Kidney epithelial cell (primary cell): ENCODE measurements around the gene ABI3BP. TPM values are rescaled to one million over a fixed set of nuclear protein-coding genes. Genes with fewer than 3 reads are reported as not detected.

Experiments used
- DNase-seq: peaks from one replicate; pipeline ENCODE4 v3.0.0-alpha.2; 2010; ENCODE audit warnings: low read depth
- H3K27me3 ChIP-seq: 2 replicates; pipeline ENCODE4 v1.6.0; 2011; ENCODE audit warnings: low read length; ENCODE audit not compliant: control insufficient read depth, insufficient read depth
- H3K36me3 ChIP-seq: 2 replicates; pipeline ENCODE4 v1.5.1; 2011; ENCODE audit warnings: low read length; ENCODE audit not compliant: control insufficient read depth, insufficient read depth
- H3K4me3 ChIP-seq: 2 replicates; pipeline ENCODE4 v1.5.1; 2011; ENCODE audit warnings: low read depth, mild to moderate bottlenecking, control low read depth, low read length
- total RNA-seq: library from RNA; depleted of rRNA; stranded (reverse); fragments of >200 nt; gene quantifications from 2 replicates; pipeline ENCODE4 v1.2.3, GENCODE V29; 2015
- TF ChIP-seq, protein P1 (sequence below): IDR thresholded peaks from 2 replicates; pipeline ENCODE4 v1.5.1; 2011; ENCODE audit warnings: mild to moderate bottlenecking, moderate library complexity, low read length, control low read depth, inconsistent platforms; ENCODE audit not compliant: insufficient read depth, poor library complexity, severe bottlenecking

The ABI3BP gene
- total RNA-seq, 1 donor from 2014 or later, result 0.84 TPM

DNA sequence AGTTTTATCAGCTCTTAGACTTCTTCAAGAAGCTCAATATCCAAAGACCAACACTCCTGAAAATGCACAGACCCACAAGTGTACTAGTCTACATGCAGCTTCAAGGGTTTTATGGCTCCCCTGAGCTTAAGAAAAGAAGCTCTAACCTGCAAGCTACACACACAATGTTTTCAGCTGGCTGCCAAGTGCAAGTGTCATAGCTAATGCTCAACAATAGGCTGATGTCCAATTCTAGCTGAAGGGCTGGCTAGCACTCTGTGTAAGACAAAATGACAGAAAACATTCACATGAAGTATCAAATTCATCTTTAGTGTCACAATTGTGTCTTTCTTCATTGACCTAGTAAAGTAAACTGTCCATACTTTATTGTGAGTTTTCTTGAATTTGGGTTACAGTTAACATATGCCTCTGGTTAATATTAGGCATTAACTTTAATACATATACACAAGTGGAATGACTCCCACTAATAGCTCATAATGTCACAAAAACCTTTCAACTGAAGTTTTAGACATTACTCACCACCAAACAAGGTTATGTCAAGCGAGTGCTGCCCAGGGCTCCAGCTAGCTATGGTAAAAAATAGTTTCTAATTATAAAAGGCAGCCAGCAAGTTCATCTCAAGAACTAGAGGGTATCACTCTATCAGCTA lies 15.1 kb downstream of the ABI3BP start:
- TF ChIP-seq, protein P1, sequence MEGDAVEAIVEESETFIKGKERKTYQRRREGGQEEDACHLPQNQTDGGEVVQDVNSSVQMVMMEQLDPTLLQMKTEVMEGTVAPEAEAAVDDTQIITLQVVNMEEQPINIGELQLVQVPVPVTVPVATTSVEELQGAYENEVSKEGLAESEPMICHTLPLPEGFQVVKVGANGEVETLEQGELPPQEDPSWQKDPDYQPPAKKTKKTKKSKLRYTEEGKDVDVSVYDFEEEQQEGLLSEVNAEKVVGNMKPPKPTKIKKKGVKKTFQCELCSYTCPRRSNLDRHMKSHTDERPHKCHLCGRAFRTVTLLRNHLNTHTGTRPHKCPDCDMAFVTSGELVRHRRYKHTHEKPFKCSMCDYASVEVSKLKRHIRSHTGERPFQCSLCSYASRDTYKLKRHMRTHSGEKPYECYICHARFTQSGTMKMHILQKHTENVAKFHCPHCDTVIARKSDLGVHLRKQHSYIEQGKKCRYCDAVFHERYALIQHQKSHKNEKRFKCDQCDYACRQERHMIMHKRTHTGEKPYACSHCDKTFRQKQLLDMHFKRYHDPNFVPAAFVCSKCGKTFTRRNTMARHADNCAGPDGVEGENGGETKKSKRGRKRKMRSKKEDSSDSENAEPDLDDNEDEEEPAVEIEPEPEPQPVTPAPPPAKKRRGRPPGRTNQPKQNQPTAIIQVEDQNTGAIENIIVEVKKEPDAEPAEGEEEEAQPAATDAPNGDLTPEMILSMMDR, result no peak
- H3K27me3 ChIP-seq, result no peaks in the 10 kb centered on the region
- no peak overlapping the region for H3K4me3 ChIP-seq
- DNase-seq, result no peak
- H3K36me3 ChIP-seq, result no peaks in the 10 kb centered on the region

DNA sequence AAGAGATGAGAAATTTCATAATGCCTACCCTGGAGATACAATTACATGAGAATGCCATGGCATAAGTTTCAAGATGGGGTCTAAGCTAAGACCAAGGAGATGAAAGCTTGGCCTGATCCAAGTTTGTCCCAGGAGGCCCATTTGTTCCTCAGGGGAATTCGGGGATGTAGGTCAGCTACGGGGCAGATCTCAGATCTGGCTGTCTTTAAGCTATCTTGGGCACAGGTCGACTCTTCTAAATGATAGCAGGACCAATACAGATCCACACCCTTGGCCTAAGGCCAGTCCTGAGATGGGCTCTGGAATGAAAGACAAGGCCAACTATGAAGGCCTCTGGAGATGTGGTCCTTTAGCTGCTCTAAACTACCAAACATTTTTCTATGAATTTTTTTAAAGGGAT lies 16.6 kb downstream of the ABI3BP start:
- DNase-seq, result no peak
- Histone ChIP-seq H3K4me3 (no peak overlapping the region), H3K36me3 (no peaks in the 10 kb centered on the region), H3K27me3 (no peaks in the 10 kb centered on the region)
- TF ChIP-seq, protein P1, result no peak

DNA sequence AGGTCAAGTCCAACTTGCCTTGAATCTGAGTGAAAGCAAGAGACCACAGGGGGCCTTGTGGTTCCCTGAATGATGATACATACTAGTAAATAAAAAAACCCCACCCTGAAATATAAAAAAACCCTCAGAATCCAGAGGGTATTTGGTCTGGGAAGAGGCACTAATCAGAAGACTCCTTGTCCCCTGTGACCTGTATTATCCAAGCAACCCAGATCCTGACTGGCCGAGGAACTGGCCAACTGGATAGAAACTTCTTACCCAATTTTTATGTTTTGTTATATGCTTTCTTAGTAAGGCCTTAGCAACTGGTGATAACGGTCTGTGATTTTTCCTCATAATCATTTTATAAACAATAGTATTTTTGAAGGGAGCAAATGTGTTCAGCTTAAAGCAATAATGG lies 17.5 kb downstream of the ABI3BP start:
- TF ChIP-seq, protein P1, result no peak
- no peak overlapping the region for H3K4me3 ChIP-seq
- no peak for DNase-seq

DNA sequence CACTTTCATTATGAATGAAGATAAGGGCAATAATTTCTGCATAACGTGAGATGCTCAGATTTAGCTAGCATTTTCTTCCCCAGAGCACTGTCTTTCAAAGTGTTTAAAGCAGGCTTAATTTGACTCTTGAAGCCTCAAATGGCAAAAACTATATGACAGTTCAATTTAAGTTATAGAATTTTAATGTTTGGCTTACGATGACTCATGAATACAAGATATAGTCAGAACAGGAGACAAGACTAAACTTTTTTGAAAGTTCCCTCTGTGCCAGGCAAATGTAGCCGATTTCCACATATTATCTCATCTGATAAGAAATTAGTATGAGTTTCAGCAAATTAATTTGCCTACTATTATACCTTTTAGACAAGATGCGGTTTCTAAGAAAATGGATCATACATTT lies 19.6 kb downstream of the ABI3BP start:
- H3K27me3 ChIP-seq, result no peaks in the 10 kb centered on the region
- no peak overlapping the region for H3K4me3 ChIP-seq
- DNase-seq, result no peak
- TF ChIP-seq, protein P1, result no peak
- no peaks in the 10 kb centered on the region for H3K36me3 ChIP-seq

More for the DNA sequence above, 17.5 kb downstream of the ABI3BP start:
- Histone ChIP-seq H3K27me3 (no peaks in the 10 kb centered on the region), H3K36me3 (no peaks in the 10 kb centered on the region)

DNA sequence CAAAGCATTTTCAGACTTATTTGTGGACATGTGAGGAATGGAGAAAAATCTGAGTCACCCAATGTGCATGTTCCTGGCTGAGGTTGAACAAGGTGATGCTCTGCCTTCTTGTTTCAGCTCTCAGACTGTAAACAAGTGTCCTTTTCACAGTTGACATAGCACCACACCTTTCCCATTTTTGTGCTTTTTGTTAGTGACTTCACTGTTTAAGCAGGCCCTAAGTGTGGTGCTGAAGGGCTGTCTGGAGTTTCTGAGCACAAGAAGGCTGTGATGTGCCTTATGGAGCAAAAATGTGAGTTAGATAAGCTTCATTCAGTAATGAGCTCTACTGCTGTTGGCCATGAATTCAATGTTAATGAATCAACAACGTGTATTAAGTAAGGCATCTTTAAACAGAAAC lies 20.4 kb downstream of the ABI3BP start:
- no peaks in the 10 kb centered on the region for H3K36me3 ChIP-seq
- DNase-seq, result no peak
- no peak overlapping the region for H3K4me3 ChIP-seq
- TF ChIP-seq, protein P1, result no peak
- no peaks in the 10 kb centered on the region for H3K27me3 ChIP-seq

DNA sequence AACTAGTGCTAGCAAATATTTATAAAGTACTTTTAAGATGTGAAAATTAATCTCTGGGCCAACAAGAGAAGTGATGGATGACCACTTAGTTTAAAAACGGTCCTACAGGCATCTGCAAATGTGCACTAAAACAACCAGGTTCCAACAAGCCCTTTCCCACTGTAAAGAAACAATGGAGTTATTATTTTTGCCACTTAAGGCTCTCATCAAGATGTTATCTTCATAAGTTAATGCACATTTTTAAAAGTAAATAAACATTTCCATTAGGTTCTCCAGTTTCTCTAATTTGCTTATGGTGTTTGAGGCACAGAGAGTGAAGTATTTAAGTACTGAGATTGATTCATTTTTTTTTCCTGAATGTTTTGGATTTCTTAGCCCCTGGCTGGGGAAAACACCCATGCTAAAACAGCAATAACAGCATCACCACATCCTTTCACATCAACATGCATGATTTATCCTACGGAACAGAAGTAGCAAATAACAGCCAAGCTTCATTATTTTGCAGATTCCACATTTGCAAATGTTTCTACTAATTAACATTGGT lies 20.8 kb downstream of the ABI3BP start:
- TF ChIP-seq, protein P1, result no peak
- Histone ChIP-seq H3K27me3 (no peaks in the 10 kb centered on the region), H3K36me3 (no peaks in the 10 kb centered on the region), H3K4me3 (no peak overlapping the region)
- no peak for DNase-seq
